Chondrocyte (in vitro differentiated cells): Measurements from ENCODE around the gene SLC10A6. TPM values are rescaled to one million over a fixed set of nuclear protein-coding genes. Genes with fewer than 3 reads are reported as not detected.

Experiments
- DNase-seq: peaks from one replicate; pipeline ENCODE4 v3.0.0; 2021; ENCODE audit warnings: mixed read lengths, low spot score
- H3K27ac Mint-ChIP-seq: one replicate; pipeline ENCODE4 v1.8.0; 2021; ENCODE audit warnings: mild to moderate bottlenecking, moderate library complexity, mixed read lengths; ENCODE audit not compliant: unreplicated experiment
- H3K27me3 Mint-ChIP-seq: 2 replicates; pipeline ENCODE4 v1.8.0; 2021; ENCODE audit warnings: low read depth, mixed read lengths
- H3K36me3 Mint-ChIP-seq: 2 replicates; pipeline ENCODE4 v1.8.0; 2021; ENCODE audit warnings: low read depth, mixed read lengths
- H3K4me1 Mint-ChIP-seq: 2 replicates; pipeline ENCODE4 v1.8.0; 2021; ENCODE audit warnings: low read depth, mild to moderate bottlenecking, mixed read lengths
- H3K4me3 Mint-ChIP-seq: one replicate; pipeline ENCODE4 v1.8.0; 2021; ENCODE audit warnings: mild to moderate bottlenecking, moderate library complexity, mixed read lengths; ENCODE audit not compliant: unreplicated experiment
- H3K9me3 Mint-ChIP-seq: 2 replicates; pipeline ENCODE4 v1.8.0; 2021; ENCODE audit warnings: low read depth, mixed read lengths
- CTCF ChIP-seq: fragments of 200-600 bp; sonication (generic); IDR thresholded peaks from 2 replicates; pipeline ENCODE4 v1.5.0; 2021; ENCODE audit warnings: antibody characterized with exemption, mild to moderate bottlenecking, moderate library complexity
- total RNA-seq: library from RNA; stranded (reverse); gene quantifications from 3 replicates; pipeline ENCODE4 v1.2.1, GENCODE V29; 2021

SLC10A6 gene
- total RNA-seq, 1 donor from 2014 or later, result not detected

- TF ChIP-seq CTCF, result no peak
- H3K4me1 Mint-ChIP-seq, result no peaks in the 10 kb centered on the region
- H3K27me3 Mint-ChIP-seq, result no peaks in the 10 kb centered on the region
- no peak overlapping the region for H3K27ac Mint-ChIP-seq
- no peaks in the 10 kb centered on the region for H3K36me3 Mint-ChIP-seq
- H3K4me3 Mint-ChIP-seq, result no peak overlapping the region
- DNase-seq, result no peak
- no peaks in the 10 kb centered on the region for H3K9me3 Mint-ChIP-seq
Measured at GRCh38 chr4:86870442-86871069, 21.4 kb upstream of the SLC10A6 start.

- Mint-ChIP-seq H3K4me3 (no peak overlapping the region), H3K4me1 (peaks cover 4% of the 10 kb centered on the region), H3K9me3 (no peaks in the 10 kb centered on the region), H3K27me3 (no peaks in the 10 kb centered on the region), H3K36me3 (no peaks in the 10 kb centered on the region), H3K27ac (no peak overlapping the region)
- no peak for TF ChIP-seq CTCF
- DNase-seq, result no peak
Measured at GRCh38 chr4:86857341-86858052, 8.3 kb upstream of the SLC10A6 start.

- DNase-seq, result no peak
- Mint-ChIP-seq H3K4me3 (no peak overlapping the region), H3K27me3 (no peaks in the 10 kb centered on the region), H3K27ac (no peak overlapping the region), H3K4me1 (peaks cover 4% of the 10 kb centered on the region), H3K9me3 (no peaks in the 10 kb centered on the region), H3K36me3 (no peaks in the 10 kb centered on the region)
- no peak for TF ChIP-seq CTCF
Measured at GRCh38 chr4:86856896-86857295, 7.7 kb upstream of the SLC10A6 start.

GRCh38 chr4:86855572-86855971 is 6.4 kb upstream of the SLC10A6 start:
- peaks cover 4% of the 10 kb centered on the region for H3K4me1 Mint-ChIP-seq
- H3K27me3 Mint-ChIP-seq, result no peaks in the 10 kb centered on the region
- H3K4me3 Mint-ChIP-seq, result no peak overlapping the region
- no peak for DNase-seq
- TF ChIP-seq CTCF, result no peak
- H3K36me3 Mint-ChIP-seq, result no peaks in the 10 kb centered on the region
- H3K27ac Mint-ChIP-seq, result no peak overlapping the region
- no peaks in the 10 kb centered on the region for H3K9me3 Mint-ChIP-seq

- Mint-ChIP-seq H3K27ac (no peak overlapping the region), H3K4me1 (peaks cover 4% of the 10 kb centered on the region), H3K9me3 (no peaks in the 10 kb centered on the region), H3K36me3 (no peaks in the 10 kb centered on the region), H3K4me3 (no peak overlapping the region), H3K27me3 (no peaks in the 10 kb centered on the region)
- no peak for TF ChIP-seq CTCF
- no peak for DNase-seq
Measured at GRCh38 chr4:86853209-86853608, 4.0 kb upstream of the SLC10A6 start.
